PFSK-1 (cell line): ENCODE data around the gene TOPAZ1.

ENCODE experiments used
- FOXP2 ChIP-seq: optimal IDR thresholded peaks from 2 replicates; pipeline ENCODE3; 2011; ENCODE audit warnings: borderline replicate concordance, control low read depth, inconsistent platforms; ENCODE audit not compliant: insufficient read depth; ENCODE audit errors: extremely low read length, extremely low read depth
- POLR2AphosphoS5 ChIP-seq: IDR thresholded peaks from 2 replicates; pipeline ENCODE4 v1.6.1; 2012; ENCODE audit warnings: low read depth, mild to moderate bottlenecking, control low read depth, low read length, moderate library complexity
- SIN3A ChIP-seq: IDR thresholded peaks from 2 replicates; pipeline ENCODE4 v1.6.1; 2012; ENCODE audit warnings: mild to moderate bottlenecking, low read length, moderate library complexity, borderline replicate concordance; ENCODE audit not compliant: insufficient read depth
- TAF1 ChIP-seq: IDR thresholded peaks from 2 replicates; pipeline ENCODE4 v1.6.1; 2012; ENCODE audit warnings: low read length, control low read depth, borderline replicate concordance; ENCODE audit not compliant: insufficient read depth
- TF ChIP-seq, protein P1 (sequence below), 2 experiments: IDR thresholded peaks; 2 replicates each; pipeline versions ENCODE4 v1.6.1 to v1.8.0; 2011 to 2012; ENCODE audit warnings: low read depth in 2 of 2, low read length in 2 of 2, control low read depth in 1 of 2, inconsistent platforms in 1 of 2, mild to moderate bottlenecking in 1 of 2, moderate library complexity in 1 of 2; ENCODE audit not compliant: insufficient read depth in 1 of 2

Gene TOPAZ1

DNA sequence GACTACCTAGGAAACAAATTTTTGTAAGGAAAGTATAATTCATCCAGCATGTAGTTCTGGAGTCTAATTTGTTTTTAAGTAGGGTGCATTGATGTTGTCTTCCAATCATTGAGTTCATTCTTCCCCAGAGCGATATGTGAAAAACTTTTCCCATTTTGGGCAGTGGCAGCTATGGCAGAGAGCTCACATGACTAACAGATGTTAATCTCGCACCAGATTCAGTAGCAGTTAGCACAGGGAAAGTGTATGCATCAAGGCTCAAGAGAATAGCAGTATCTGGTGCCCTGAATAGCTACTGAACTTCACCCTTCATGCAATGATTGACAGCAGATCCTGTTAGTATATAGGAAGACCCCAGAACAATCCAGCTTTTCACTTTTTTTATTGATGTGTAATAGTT, 50.6 kb downstream of the TOPAZ1 start:
- no peak for TF ChIP-seq SIN3A
- TF ChIP-seq, protein P1, sequence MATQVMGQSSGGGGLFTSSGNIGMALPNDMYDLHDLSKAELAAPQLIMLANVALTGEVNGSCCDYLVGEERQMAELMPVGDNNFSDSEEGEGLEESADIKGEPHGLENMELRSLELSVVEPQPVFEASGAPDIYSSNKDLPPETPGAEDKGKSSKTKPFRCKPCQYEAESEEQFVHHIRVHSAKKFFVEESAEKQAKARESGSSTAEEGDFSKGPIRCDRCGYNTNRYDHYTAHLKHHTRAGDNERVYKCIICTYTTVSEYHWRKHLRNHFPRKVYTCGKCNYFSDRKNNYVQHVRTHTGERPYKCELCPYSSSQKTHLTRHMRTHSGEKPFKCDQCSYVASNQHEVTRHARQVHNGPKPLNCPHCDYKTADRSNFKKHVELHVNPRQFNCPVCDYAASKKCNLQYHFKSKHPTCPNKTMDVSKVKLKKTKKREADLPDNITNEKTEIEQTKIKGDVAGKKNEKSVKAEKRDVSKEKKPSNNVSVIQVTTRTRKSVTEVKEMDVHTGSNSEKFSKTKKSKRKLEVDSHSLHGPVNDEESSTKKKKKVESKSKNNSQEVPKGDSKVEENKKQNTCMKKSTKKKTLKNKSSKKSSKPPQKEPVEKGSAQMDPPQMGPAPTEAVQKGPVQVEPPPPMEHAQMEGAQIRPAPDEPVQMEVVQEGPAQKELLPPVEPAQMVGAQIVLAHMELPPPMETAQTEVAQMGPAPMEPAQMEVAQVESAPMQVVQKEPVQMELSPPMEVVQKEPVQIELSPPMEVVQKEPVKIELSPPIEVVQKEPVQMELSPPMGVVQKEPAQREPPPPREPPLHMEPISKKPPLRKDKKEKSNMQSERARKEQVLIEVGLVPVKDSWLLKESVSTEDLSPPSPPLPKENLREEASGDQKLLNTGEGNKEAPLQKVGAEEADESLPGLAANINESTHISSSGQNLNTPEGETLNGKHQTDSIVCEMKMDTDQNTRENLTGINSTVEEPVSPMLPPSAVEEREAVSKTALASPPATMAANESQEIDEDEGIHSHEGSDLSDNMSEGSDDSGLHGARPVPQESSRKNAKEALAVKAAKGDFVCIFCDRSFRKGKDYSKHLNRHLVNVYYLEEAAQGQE (IDR thresholded peaks at IDR 0.05; ENCODE audit: insufficient read depth in 1 of 2, low read depth in 2 of 2, low read length in 2 of 2), result no peak

GRCh38 chr3:44292947-44293346, 51.3 kb downstream of the TOPAZ1 start:
- TF ChIP-seq, protein P1 (IDR thresholded peaks at IDR 0.05; ENCODE audit: insufficient read depth in 1 of 2, low read depth in 2 of 2, low read length in 2 of 2), result no peak
- TF ChIP-seq FOXP2, result no peak
- no peak for TF ChIP-seq TAF1
- no peak for TF ChIP-seq SIN3A
- no peak for TF ChIP-seq POLR2AphosphoS5

- TF ChIP-seq FOXP2 (no peak), TAF1 (no peak), SIN3A (no peak), POLR2AphosphoS5 (no peak)
- TF ChIP-seq, protein P1 (IDR thresholded peaks at IDR 0.05; ENCODE audit: insufficient read depth in 1 of 2, low read depth in 2 of 2, low read length in 2 of 2), result no peak
Measured at GRCh38 chr3:44297255-44297654, 55.6 kb downstream of the TOPAZ1 start.

DNA sequence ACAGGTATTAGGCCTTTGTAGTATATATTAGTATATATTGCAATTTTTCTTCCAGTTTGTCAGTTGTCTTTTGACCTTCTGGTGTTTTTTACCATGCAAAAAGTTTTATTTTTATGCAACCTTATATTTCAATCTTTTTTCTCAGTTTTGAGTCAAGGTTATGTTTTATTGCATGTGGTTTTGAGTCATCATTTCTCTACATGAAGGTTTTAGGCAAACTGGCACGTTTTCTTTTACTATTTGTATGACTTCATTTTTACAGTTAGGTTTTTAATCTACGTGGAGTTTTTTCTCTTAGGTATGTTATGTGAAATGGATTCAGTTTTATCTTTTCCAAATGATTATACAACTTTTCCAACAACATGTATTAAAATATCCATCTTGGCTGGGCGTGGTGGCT, 60.1 kb downstream of the TOPAZ1 start:
- TF ChIP-seq, protein P1 (IDR thresholded peaks at IDR 0.05; ENCODE audit: insufficient read depth in 1 of 2, low read depth in 2 of 2, low read length in 2 of 2), result no peak
- no peak for TF ChIP-seq POLR2AphosphoS5
- no peak for TF ChIP-seq TAF1
- no peak for TF ChIP-seq FOXP2
- no peak for TF ChIP-seq SIN3A

- no peak for TF ChIP-seq SIN3A
- TF ChIP-seq FOXP2, result no peak
- TF ChIP-seq POLR2AphosphoS5, result no peak
- no peak for TF ChIP-seq TAF1
- TF ChIP-seq, protein P1 (IDR thresholded peaks at IDR 0.05; ENCODE audit: insufficient read depth in 1 of 2, low read depth in 2 of 2, low read length in 2 of 2), result no peak
Measured at GRCh38 chr3:44309500-44309899, 67.8 kb downstream of the TOPAZ1 start.
